IPS DF 6.9 (cell line): Measurements from ENCODE around the gene TFDP2.

Source experiments
- DNase-seq: peaks from one replicate; pipeline ENCODE4 v3.0.0-alpha.2; 2013; ENCODE audit warnings: low read depth, low spot score
- H3K27ac ChIP-seq: one replicate; pipeline ENCODE4 v1.5.1; 2013; ENCODE audit warnings: low read length, control low read depth
- H3K27me3 ChIP-seq: 2 replicates; pipeline ENCODE4 v1.6.1; 2013; ENCODE audit warnings: mild to moderate bottlenecking, low read length; ENCODE audit not compliant: control insufficient read depth, insufficient read depth
- H3K36me3 ChIP-seq: 2 replicates; pipeline ENCODE4 v1.6.1; 2013; ENCODE audit warnings: low read length; ENCODE audit not compliant: control insufficient read depth, insufficient read depth
- H3K4me1 ChIP-seq: 2 replicates; pipeline ENCODE4 v1.6.1; 2013; ENCODE audit warnings: low read length; ENCODE audit not compliant: control insufficient read depth, insufficient read depth
- H3K4me3 ChIP-seq: 2 replicates; pipeline ENCODE4 v1.5.1; 2013; ENCODE audit warnings: mild to moderate bottlenecking, low read length
- H3K9me3 ChIP-seq: 2 replicates; pipeline ENCODE4 v1.6.1; 2013; ENCODE audit warnings: low read length, inconsistent platforms; ENCODE audit not compliant: control insufficient read depth, insufficient read depth
- WGBS: extraction: QIAGEN DNeasy Blood & Tissue Kit; methylation state at CpG from one replicate; pipeline ENCODE4 v1.1.7; 2013; ENCODE audit warnings: mixed read lengths, missing lambda C conversion rate; ENCODE audit not compliant: insufficient read length, insufficient coverage; 5-methylcytosine and 5-hydroxymethylcytosine counted together

TFDP2 gene

GRCh38 chr3:141969711-141970110 lies 179.6 kb downstream of the TFDP2 start:
- Histone ChIP-seq H3K4me1 (no peaks in the 10 kb centered on the region), H3K36me3 (peaks cover 3% of the 10 kb centered on the region; the same call in 1 of the 2 replicates)
- no CpG with 5 or more reads among the region's 6 CpGs for WGBS

GRCh38 chr3:141965471-141965870 lies 183.9 kb downstream of the TFDP2 start:
- H3K27me3 ChIP-seq = no peaks in the 10 kb centered on the region
- H3K4me1 ChIP-seq = no peaks in the 10 kb centered on the region
- H3K36me3 ChIP-seq = peaks cover 13% of the 10 kb centered on the region; the same call in 1 of the 2 replicates
- no CpG with 5 or more reads among the region's 1 CpG for WGBS
- no peak overlapping the region for H3K27ac ChIP-seq
- DNase-seq = no peak
- no peak overlapping the region for H3K4me3 ChIP-seq
- no peaks in the 10 kb centered on the region for H3K9me3 ChIP-seq

More at GRCh38 chr3:141969711-141970110, 179.6 kb downstream of the TFDP2 start:
- no peaks in the 10 kb centered on the region for H3K9me3 ChIP-seq
- DNase-seq = no peak
- H3K27ac ChIP-seq = no peak overlapping the region
- no peak overlapping the region for H3K4me3 ChIP-seq
- H3K27me3 ChIP-seq = no peaks in the 10 kb centered on the region

GRCh38 chr3:141963301-141963700 lies 186.0 kb downstream of the TFDP2 start:
- Histone ChIP-seq H3K4me3 (no peak overlapping the region), H3K36me3 (peaks cover 10% of the 10 kb centered on the region; the same call in 1 of the 2 replicates), H3K4me1 (no peaks in the 10 kb centered on the region), H3K9me3 (no peaks in the 10 kb centered on the region), H3K27ac (no peak overlapping the region), H3K27me3 (no peaks in the 10 kb centered on the region)
- no CpG with 5 or more reads among the region's 4 CpGs for WGBS
- DNase-seq = no peak

GRCh38 chr3:141960731-141961130 lies 188.6 kb downstream of the TFDP2 start:
- no CpG with 5 or more reads among the region's 3 CpGs for whole genome bisulfite sequencing
- H3K27me3 ChIP-seq = no peaks in the 10 kb centered on the region
- H3K27ac ChIP-seq = no peak overlapping the region
- peaks cover 10% of the 10 kb centered on the region; the same call in 1 of the 2 replicates for H3K36me3 ChIP-seq
- no peaks in the 10 kb centered on the region for H3K9me3 ChIP-seq
- no peak for DNase-seq
- H3K4me3 ChIP-seq = no peak overlapping the region
- no peaks in the 10 kb centered on the region for H3K4me1 ChIP-seq

- no peaks in the 10 kb centered on the region for H3K9me3 ChIP-seq
- no peak for DNase-seq
- H3K36me3 ChIP-seq = peaks cover 10% of the 10 kb centered on the region; the same call in 1 of the 2 replicates
- no peak overlapping the region for H3K27ac ChIP-seq
- no peak overlapping the region for H3K4me3 ChIP-seq
- WGBS = no CpG with 5 or more reads among the region's 8 CpGs
- no peaks in the 10 kb centered on the region for H3K27me3 ChIP-seq
- no peaks in the 10 kb centered on the region for H3K4me1 ChIP-seq
These were observed 189.5 kb downstream of the TFDP2 start for GRCh38 chr3:141959589-141960554.

GRCh38 chr3:141955175-141955574 lies 194.2 kb downstream of the TFDP2 start:
- Histone ChIP-seq H3K27ac (no peak overlapping the region), H3K36me3 (peaks cover 9% of the 10 kb centered on the region; the same call in 1 of the 2 replicates)
- no peak for DNase-seq

GRCh38 chr3:141952611-141953010 lies 196.7 kb downstream of the TFDP2 start:
- peaks cover 9% of the 10 kb centered on the region; the same call in 1 of the 2 replicates for H3K36me3 ChIP-seq
- H3K4me1 ChIP-seq = no peaks in the 10 kb centered on the region
- no CpG with 5 or more reads among the region's 2 CpGs for WGBS
- no peak overlapping the region for H3K4me3 ChIP-seq
- no peaks in the 10 kb centered on the region for H3K27me3 ChIP-seq
- no peak for DNase-seq
- H3K27ac ChIP-seq = no peak overlapping the region
- no peaks in the 10 kb centered on the region for H3K9me3 ChIP-seq

More at GRCh38 chr3:141955175-141955574, 194.2 kb downstream of the TFDP2 start:
- Histone ChIP-seq H3K9me3 (no peaks in the 10 kb centered on the region), H3K4me1 (no peaks in the 10 kb centered on the region), H3K4me3 (no peak overlapping the region), H3K27me3 (no peaks in the 10 kb centered on the region)
- no CpG with 5 or more reads among the region's 6 CpGs for WGBS

GRCh38 chr3:141950572-141951493 lies 198.5 kb downstream of the TFDP2 start:
- Histone ChIP-seq H3K27ac (no peak overlapping the region), H3K9me3 (no peaks in the 10 kb centered on the region), H3K4me1 (no peaks in the 10 kb centered on the region), H3K4me3 (no peak overlapping the region), H3K27me3 (no peaks in the 10 kb centered on the region), H3K36me3 (peaks cover 9% of the 10 kb centered on the region; the same call in 1 of the 2 replicates)
- DNase-seq = no peak
- WGBS = no CpG with 5 or more reads among the region's 4 CpGs

- no peaks in the 10 kb centered on the region for H3K27me3 ChIP-seq
- no peak overlapping the region for H3K4me3 ChIP-seq
- H3K9me3 ChIP-seq = no peaks in the 10 kb centered on the region
- H3K36me3 ChIP-seq = peaks cover 9% of the 10 kb centered on the region; the same call in 1 of the 2 replicates
- no CpG with 5 or more reads among the region's 6 CpGs for WGBS
- DNase-seq = no peak
- no peaks in the 10 kb centered on the region for H3K4me1 ChIP-seq
- no peak overlapping the region for H3K27ac ChIP-seq
These were observed 199.4 kb downstream of the TFDP2 start for GRCh38 chr3:141949972-141950371.

- no peak for DNase-seq
- Histone ChIP-seq H3K27me3 (no peaks in the 10 kb centered on the region), H3K27ac (no peak overlapping the region), H3K4me1 (no peaks in the 10 kb centered on the region), H3K9me3 (no peaks in the 10 kb centered on the region), H3K36me3 (peaks cover 9% of the 10 kb centered on the region; the same call in 1 of the 2 replicates), H3K4me3 (no peak overlapping the region)
- no CpG with 5 or more reads among the region's 10 CpGs for WGBS
These were observed 199.9 kb downstream of the TFDP2 start for GRCh38 chr3:141949399-141949798.
